WTC11 (cell line): Measurements from ENCODE around the gene PTPRC. TPM values are rescaled to one million over a fixed set of nuclear protein-coding genes. Genes with fewer than 3 reads are reported as not detected.

ENCODE experiments used
- ATAC-seq: fragments of 200-7000 bp; cut with Tn5 transposase; 2 replicates; pipeline ENCODE4 v1.10.0; 2021; ENCODE audit warnings: mild to moderate bottlenecking, moderate library complexity
- CTCF ChIA-PET: fragments of 300-600 bp; sonication (Branson Sonifier 250); formaldehyde crosslinking; loops from one replicate; lab custom pipeline; 2021; ENCODE audit warnings: antibody characterized with exemption; lab: Charles Lee
- POLR2A ChIA-PET: fragments of 350-600 bp; sonication (Branson Sonifier 250); formaldehyde crosslinking; loops from one replicate; lab custom pipeline; 2021; ENCODE audit warnings: antibody characterized with exemption; lab: Charles Lee
- DNase-seq: peaks from one replicate; pipeline ENCODE4 v3.0.0; 2021; ENCODE audit warnings: low spot score
- H3K27ac Mint-ChIP-seq: 2 replicates; pipeline ENCODE4 v1.8.0; 2021; ENCODE audit warnings: mixed read lengths
- H3K27me3 Mint-ChIP-seq: 2 replicates; pipeline ENCODE4 v1.8.0; 2021; ENCODE audit warnings: low read depth, mild to moderate bottlenecking, moderate library complexity, mixed read lengths
- H3K36me3 Mint-ChIP-seq: 2 replicates; pipeline ENCODE4 v1.8.0; 2021; ENCODE audit warnings: mixed read lengths
- H3K4me1 Mint-ChIP-seq: 2 replicates; pipeline ENCODE4 v1.8.0; 2022; ENCODE audit warnings: mixed read lengths
- H3K4me3 Mint-ChIP-seq: 2 replicates; pipeline ENCODE4 v1.8.0; 2021; ENCODE audit warnings: mild to moderate bottlenecking, moderate library complexity, mixed read lengths
- H3K9me3 Mint-ChIP-seq: 2 replicates; pipeline ENCODE4 v1.8.0; 2021; ENCODE audit warnings: mixed read lengths
- E2F4 ChIP-seq: sonication (generic); formaldehyde crosslinking; IDR thresholded peaks from 2 replicates; pipeline ENCODE4 v1.8.1; 2022; ENCODE audit warnings: low read depth, mild to moderate bottlenecking, moderate library complexity, missing genetic modification reagents, borderline replicate concordance
- EMX1 ChIP-seq: fragments of 250-450 bp; sonication (Bioruptor Pico); IDR thresholded peaks from 2 replicates; pipeline ENCODE4 v1.8.0; 2021; ENCODE audit warnings: mild to moderate bottlenecking
- ESRRA ChIP-seq: sonication (generic); formaldehyde crosslinking; IDR thresholded peaks from 2 replicates; pipeline ENCODE4 v1.8.1; 2022; ENCODE audit warnings: mild to moderate bottlenecking, missing genetic modification reagents, borderline replicate concordance
- MXD4 ChIP-seq: fragments of 250-450 bp; sonication (Bioruptor Pico); IDR thresholded peaks from 2 replicates; pipeline ENCODE4 v1.8.0; 2021; ENCODE audit warnings: mild to moderate bottlenecking, moderate library complexity, borderline replicate concordance
- NR1H2 ChIP-seq: sonication (generic); formaldehyde crosslinking; IDR thresholded peaks from 2 replicates; pipeline ENCODE4 v1.9.0; 2021; ENCODE audit warnings: mild to moderate bottlenecking, moderate library complexity, missing genetic modification reagents
- PREB ChIP-seq: sonication (generic); formaldehyde crosslinking; IDR thresholded peaks from 2 replicates; pipeline ENCODE4 v1.8.1; 2022; ENCODE audit warnings: mild to moderate bottlenecking, missing genetic modification reagents, moderate library complexity, borderline replicate concordance
- SP1 ChIP-seq: sonication (generic); formaldehyde crosslinking; conservative IDR thresholded peaks from 2 replicates; pipeline ENCODE4 v1.8.1; 2022; ENCODE audit warnings: missing genetic modification reagents
- TP53 ChIP-seq: sonication (generic); formaldehyde crosslinking; IDR thresholded peaks from 2 replicates; pipeline ENCODE4 v1.8.1; 2023; ENCODE audit warnings: mild to moderate bottlenecking, missing genetic modification reagents
- ZNF317 ChIP-seq: sonication (generic); formaldehyde crosslinking; IDR thresholded peaks from 2 replicates; pipeline ENCODE4 v1.8.1; 2023; ENCODE audit warnings: low read depth, mild to moderate bottlenecking, moderate library complexity, missing genetic modification reagents, borderline replicate concordance
- ZNF416 ChIP-seq: fragments of 250-450 bp; sonication (Bioruptor Pico); IDR thresholded peaks from 2 replicates; pipeline ENCODE4 v1.9.0; 2021; ENCODE audit warnings: mild to moderate bottlenecking, inconsistent platforms
- ZNF512 ChIP-seq: sonication (generic); formaldehyde crosslinking; IDR thresholded peaks from 2 replicates; pipeline ENCODE4 v1.8.1; 2022; ENCODE audit warnings: missing genetic modification reagents, borderline replicate concordance
- ZNF671 ChIP-seq: fragments of 250-450 bp; sonication (Bioruptor Pico); IDR thresholded peaks from 2 replicates; pipeline ENCODE4 v1.8.0; 2021; ENCODE audit warnings: mild to moderate bottlenecking
- total RNA-seq: library from RNA; stranded (reverse); gene quantifications from 3 replicates; pipeline ENCODE4 v1.2.3, GENCODE V29; 2021
- TF ChIP-seq, protein P1 (sequence below): fragments of 250-450 bp; sonication (Bioruptor Pico); IDR thresholded peaks from 2 replicates; pipeline ENCODE4 v2.1.2; 2022; ENCODE audit warnings: mild to moderate bottlenecking, moderate library complexity
- TF ChIP-seq, protein P2 (sequence below): fragments of 250-450 bp; sonication (Bioruptor Pico); IDR thresholded peaks from 2 replicates; pipeline ENCODE4 v1.9.0; 2021; ENCODE audit warnings: mild to moderate bottlenecking
- TF ChIP-seq, protein P3 (sequence below): sonication (generic); formaldehyde crosslinking; IDR thresholded peaks from 2 replicates; pipeline ENCODE4 v1.8.0; 2023; ENCODE audit warnings: mild to moderate bottlenecking, missing genetic modification reagents

Gene PTPRC
- total RNA-seq, 1 experiment from 2014 or later, result 1.4 TPM

DNA sequence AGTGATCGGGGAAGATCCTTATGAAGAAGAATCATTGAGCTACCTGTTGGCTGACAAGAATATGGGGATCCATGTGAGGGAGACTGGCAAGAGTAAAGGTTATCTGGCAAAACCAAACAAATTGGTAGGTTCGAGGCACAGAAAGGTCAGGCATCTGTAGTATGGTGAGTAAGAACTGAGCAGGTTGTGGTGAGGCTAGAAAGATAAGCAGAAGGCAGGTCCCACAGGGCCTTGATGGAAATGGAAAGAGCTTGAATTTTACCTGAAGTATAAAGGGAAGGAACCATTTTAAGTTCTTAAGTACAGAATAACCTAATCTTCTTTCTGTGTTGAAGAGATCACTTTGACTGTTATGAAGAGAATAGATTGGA is 11.1 kb downstream of the PTPRC start (continued):
- TF ChIP-seq PREB (CRISPR knock-in tag), result no peak
- TF ChIP-seq, all 79 proteins: peak for 0

GRCh38 chr1:198650506-198650905 is 11.7 kb downstream of the PTPRC start:
- no peaks in the 10 kb centered on the region for H3K9me3 Mint-ChIP-seq
- CTCF ChIA-PET, result no interaction called here
- ATAC-seq, result no peak
- POLR2A ChIA-PET, result no interaction called here
- H3K27ac Mint-ChIP-seq, result no peak overlapping the region
- no peak for DNase-seq
- no peak overlapping the region for H3K4me3 Mint-ChIP-seq
- TF ChIP-seq MXD4 (CRISPR knock-in tag), result no peak
- TF ChIP-seq ESRRA (CRISPR knock-in tag), result no peak
- TF ChIP-seq E2F4 (CRISPR knock-in tag), result no peak
- TF ChIP-seq, protein P1, sequence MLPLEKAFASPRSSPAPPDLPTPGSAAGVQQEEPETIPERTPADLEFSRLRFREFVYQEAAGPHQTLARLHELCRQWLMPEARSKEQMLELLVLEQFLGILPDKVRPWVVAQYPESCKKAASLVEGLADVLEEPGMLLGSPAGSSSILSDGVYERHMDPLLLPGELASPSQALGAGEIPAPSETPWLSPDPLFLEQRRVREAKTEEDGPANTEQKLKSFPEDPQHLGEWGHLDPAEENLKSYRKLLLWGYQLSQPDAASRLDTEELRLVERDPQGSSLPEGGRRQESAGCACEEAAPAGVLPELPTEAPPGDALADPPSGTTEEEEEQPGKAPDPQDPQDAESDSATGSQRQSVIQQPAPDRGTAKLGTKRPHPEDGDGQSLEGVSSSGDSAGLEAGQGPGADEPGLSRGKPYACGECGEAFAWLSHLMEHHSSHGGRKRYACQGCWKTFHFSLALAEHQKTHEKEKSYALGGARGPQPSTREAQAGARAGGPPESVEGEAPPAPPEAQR (CRISPR knock-in tag), result no peak
- H3K36me3 Mint-ChIP-seq, result no peaks in the 10 kb centered on the region
- H3K4me1 Mint-ChIP-seq, result peaks cover 17% of the 10 kb centered on the region
- H3K27me3 Mint-ChIP-seq, result no peaks in the 10 kb centered on the region

DNA sequence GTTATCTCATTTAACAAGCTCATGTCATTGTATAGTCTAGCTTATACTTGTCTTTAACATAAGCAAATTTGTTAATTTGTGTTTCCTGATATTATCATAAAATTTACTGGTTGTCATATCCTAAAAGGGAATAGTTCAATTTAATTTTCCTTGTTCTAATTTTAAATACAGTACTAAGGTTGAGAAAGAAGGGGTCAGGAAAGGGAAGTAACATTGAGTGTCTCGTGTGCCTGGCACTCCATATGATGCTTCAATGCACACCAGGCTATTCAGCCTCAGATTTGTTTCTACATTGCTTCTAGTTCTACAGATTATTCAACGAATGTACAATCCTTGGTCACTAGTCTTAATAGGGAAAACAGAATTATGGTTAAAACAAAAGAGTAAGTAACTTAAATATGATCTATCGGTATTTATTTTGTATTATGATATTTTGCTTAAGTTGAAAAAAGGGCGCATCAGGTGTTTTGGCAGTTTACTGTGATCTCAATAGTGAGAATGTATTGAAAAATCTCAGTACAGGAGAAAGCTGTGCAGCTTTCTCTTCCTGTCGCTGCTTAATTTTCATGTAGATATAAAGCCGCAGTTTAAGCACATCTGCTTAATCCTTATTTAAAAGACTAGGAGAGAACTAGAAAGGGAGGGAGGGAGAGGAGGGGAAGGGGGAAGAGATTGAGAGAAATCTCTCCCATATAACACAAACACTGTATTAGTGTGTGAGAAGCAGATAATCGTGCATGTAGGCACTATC is 13.0 kb downstream of the PTPRC start:
- Mint-ChIP-seq H3K27me3 (no peaks in the 10 kb centered on the region), H3K27ac (peak overlapping the region; percentile 35; the same call in 1 of the 2 replicates)
- CTCF ChIA-PET, result no interaction called here

GRCh38 chr1:198653808-198654413 is 15.1 kb downstream of the PTPRC start:
- ATAC-seq, result no peak
- ChIA-PET CTCF (no interaction called here), POLR2A (no interaction called here)
- Mint-ChIP-seq H3K27ac (no peak overlapping the region), H3K4me3 (no peak overlapping the region), H3K27me3 (no peaks in the 10 kb centered on the region), H3K4me1 (peaks cover 24% of the 10 kb centered on the region), H3K9me3 (no peaks in the 10 kb centered on the region), H3K36me3 (no peaks in the 10 kb centered on the region)
- DNase-seq, result no peak
- TF ChIP-seq SP1 (CRISPR knock-in tag) (no peak), PREB (CRISPR knock-in tag) (no peak), ZNF671 (CRISPR knock-in tag) (no peak), ESRRA (CRISPR knock-in tag) (no peak), ZNF317 (no peak), NR1H2 (CRISPR knock-in tag) (no peak), E2F4 (CRISPR knock-in tag) (no peak), ZNF512 (CRISPR knock-in tag) (no peak), MXD4 (CRISPR knock-in tag) (no peak)
- TF ChIP-seq, protein P2, sequence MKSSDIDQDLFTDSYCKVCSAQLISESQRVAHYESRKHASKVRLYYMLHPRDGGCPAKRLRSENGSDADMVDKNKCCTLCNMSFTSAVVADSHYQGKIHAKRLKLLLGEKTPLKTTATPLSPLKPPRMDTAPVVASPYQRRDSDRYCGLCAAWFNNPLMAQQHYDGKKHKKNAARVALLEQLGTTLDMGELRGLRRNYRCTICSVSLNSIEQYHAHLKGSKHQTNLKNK (CRISPR knock-in tag), result no peak

More for the DNA sequence above, 13.0 kb downstream of the PTPRC start:
- Mint-ChIP-seq H3K9me3 (no peaks in the 10 kb centered on the region), H3K4me1 (peaks cover 17% of the 10 kb centered on the region), H3K4me3 (no peak overlapping the region), H3K36me3 (no peaks in the 10 kb centered on the region)
- TF ChIP-seq ZNF416 (CRISPR knock-in tag) (no peak), MXD4 (CRISPR knock-in tag) (no peak), EMX1 (no peak), TP53 (CRISPR knock-in tag) (no peak), ZNF317 (no peak)
- TF ChIP-seq, protein P3, sequence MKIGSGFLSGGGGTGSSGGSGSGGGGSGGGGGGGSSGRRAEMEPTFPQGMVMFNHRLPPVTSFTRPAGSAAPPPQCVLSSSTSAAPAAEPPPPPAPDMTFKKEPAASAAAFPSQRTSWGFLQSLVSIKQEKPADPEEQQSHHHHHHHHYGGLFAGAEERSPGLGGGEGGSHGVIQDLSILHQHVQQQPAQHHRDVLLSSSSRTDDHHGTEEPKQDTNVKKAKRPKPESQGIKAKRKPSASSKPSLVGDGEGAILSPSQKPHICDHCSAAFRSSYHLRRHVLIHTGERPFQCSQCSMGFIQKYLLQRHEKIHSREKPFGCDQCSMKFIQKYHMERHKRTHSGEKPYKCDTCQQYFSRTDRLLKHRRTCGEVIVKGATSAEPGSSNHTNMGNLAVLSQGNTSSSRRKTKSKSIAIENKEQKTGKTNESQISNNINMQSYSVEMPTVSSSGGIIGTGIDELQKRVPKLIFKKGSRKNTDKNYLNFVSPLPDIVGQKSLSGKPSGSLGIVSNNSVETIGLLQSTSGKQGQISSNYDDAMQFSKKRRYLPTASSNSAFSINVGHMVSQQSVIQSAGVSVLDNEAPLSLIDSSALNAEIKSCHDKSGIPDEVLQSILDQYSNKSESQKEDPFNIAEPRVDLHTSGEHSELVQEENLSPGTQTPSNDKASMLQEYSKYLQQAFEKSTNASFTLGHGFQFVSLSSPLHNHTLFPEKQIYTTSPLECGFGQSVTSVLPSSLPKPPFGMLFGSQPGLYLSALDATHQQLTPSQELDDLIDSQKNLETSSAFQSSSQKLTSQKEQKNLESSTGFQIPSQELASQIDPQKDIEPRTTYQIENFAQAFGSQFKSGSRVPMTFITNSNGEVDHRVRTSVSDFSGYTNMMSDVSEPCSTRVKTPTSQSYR, result no peak
- POLR2A ChIA-PET, result no interaction called here
- DNase-seq (no peak), ATAC-seq (no peak; the same call in 1 of the 2 replicates)
